Keratinocyte (primary cell): ENCODE data around the gene TBCD. TPM values are rescaled to one million over a fixed set of nuclear protein-coding genes. Genes with fewer than 3 reads are reported as not detected.

ENCODE experiments used
- DNase-seq: peaks from one replicate; pipeline ENCODE4 v3.0.0-alpha.2; 2011; ENCODE audit warnings: low read depth, missing footprints, low spot score
- FAIRE-seq: peaks from 2 replicates; lab custom pipeline; 2011; peaks lifted over from hg19 to GRCh38; lab: Jason Lieb, UNC
- H2AFZ ChIP-seq: 2 replicates; pipeline ENCODE4 v1.6.0; 2012; ENCODE audit warnings: low read length, control low read depth, inconsistent platforms; ENCODE audit not compliant: control insufficient read depth
- H3K27ac ChIP-seq: 2 replicates; pipeline ENCODE4 v1.5.1; 2011; ENCODE audit warnings: low read length; ENCODE audit not compliant: control insufficient read depth, insufficient read depth
- H3K27me3 ChIP-seq: 3 replicates; pipeline ENCODE4 v1.6.0; 2011; ENCODE audit warnings: low read length; ENCODE audit not compliant: control insufficient read depth, insufficient read depth; ENCODE audit errors: extremely low read depth
- H3K36me3 ChIP-seq, 2 experiments: 2 replicates in 1 of 2; 3 replicates in 1 of 2; pipeline ENCODE4 v1.5.1; 2011; ENCODE audit warnings: low read length in 2 of 2, mild to moderate bottlenecking in 1 of 2; ENCODE audit not compliant: control insufficient read depth in 2 of 2, insufficient read depth in 2 of 2; ENCODE audit errors: extremely low read depth in 1 of 2
- H3K4me1 ChIP-seq: 3 replicates; pipeline ENCODE4 v1.5.1; 2011; ENCODE audit warnings: low read length; ENCODE audit not compliant: control insufficient read depth, insufficient read depth; ENCODE audit errors: extremely low read depth
- H3K4me2 ChIP-seq: 3 replicates; pipeline ENCODE4 v1.6.0; 2011; ENCODE audit warnings: low read depth, low read length; ENCODE audit not compliant: control insufficient read depth, insufficient read depth; ENCODE audit errors: extremely low read depth
- H3K4me3 ChIP-seq, 3 experiments: fragments of 200-600 bp in 1 of 3; sonication (generic) in 1 of 3; 2 replicates in 2 of 3; 3 replicates in 1 of 3; pipeline ENCODE4 v1.5.1; 2011 to 2016; ENCODE audit warnings: low read length in 3 of 3, mild to moderate bottlenecking in 3 of 3, control low read depth in 2 of 3, inconsistent platforms in 1 of 3, low read depth in 1 of 3, mixed read lengths in 1 of 3, mixed run types in 1 of 3, moderate library complexity in 1 of 3; ENCODE audit not compliant: control insufficient read depth in 2 of 3, insufficient read depth in 2 of 3; ENCODE audit errors: extremely low read depth in 1 of 3
- H3K79me2 ChIP-seq: 2 replicates; pipeline ENCODE4 v1.6.0; 2012; ENCODE audit warnings: low read length; ENCODE audit not compliant: control insufficient read depth, insufficient read depth
- H3K9ac ChIP-seq: 3 replicates; pipeline ENCODE4 v1.6.0; 2011; ENCODE audit warnings: low read length; ENCODE audit not compliant: control insufficient read depth, insufficient read depth; ENCODE audit errors: extremely low read depth
- H3K9me1 ChIP-seq: 3 replicates; pipeline ENCODE4 v1.6.0; 2011; ENCODE audit warnings: low read length; ENCODE audit not compliant: control insufficient read depth, insufficient read depth; ENCODE audit errors: extremely low read depth
- H3K9me3 ChIP-seq: 2 replicates; pipeline ENCODE4 v1.5.1; 2012; ENCODE audit warnings: low read depth, low read length; ENCODE audit not compliant: control insufficient read depth
- H4K20me1 ChIP-seq: 3 replicates; pipeline ENCODE4 v1.6.0; 2011; ENCODE audit warnings: low read length; ENCODE audit not compliant: control insufficient read depth, insufficient read depth; ENCODE audit errors: extremely low read depth
- EZH2 ChIP-seq: IDR thresholded peaks from one replicate; pipeline ENCODE4 v1.6.1; 2012; ENCODE audit warnings: inconsistent platforms, mild to moderate bottlenecking, low read length, moderate library complexity
- dilution Hi-C: fragments of 300-500 bp; cut with MboI; formaldehyde crosslinking; loops from one replicate; pipeline ENCODE4 v1.7.0; 2020; ENCODE audit warnings: low sequenced_read_pairs; ENCODE audit not compliant: extremely low pct_ligation_motif_present
- polyA plus RNA-seq, 5 experiments: library from polyadenylated mRNA; depleted of rRNA in 3 of 5; stranded (reverse) in 3 of 5; stranded (forward) in 1 of 5; unstranded in 1 of 5; fragments of >200 nt; gene quantifications; 1 replicate in 1 of 5; 2 replicates in 3 of 5; 3 replicates in 1 of 5; pipeline versions ENCODE4 v1.2.1 to v1.2.3, GENCODE V29; 2011 to 2012; ENCODE audit warnings: missing spikeins in 2 of 5, low read depth in 1 of 5, low replicate concordance in 1 of 5
- TF ChIP-seq, protein P1 (sequence below), 3 experiments: IDR thresholded peaks in 1 of 3; conservative IDR thresholded peaks in 1 of 3; optimal IDR thresholded peaks in 1 of 3; 2 replicates in 2 of 3; 3 replicates in 1 of 3; pipeline versions ENCODE3 to v1.5.1; 2011; ENCODE audit warnings: low read length in 3 of 3, mild to moderate bottlenecking in 3 of 3, moderate library complexity in 2 of 3, control low read depth in 1 of 3, inconsistent platforms in 1 of 3; ENCODE audit not compliant: insufficient read depth in 2 of 3; ENCODE audit errors: extremely low read depth in 1 of 3

TBCD gene
- polyA plus RNA-seq, 1 donor (not counting 4 experiments of a cell fraction or from before 2014, with no cell fraction given): 36.2 TPM

DNA sequence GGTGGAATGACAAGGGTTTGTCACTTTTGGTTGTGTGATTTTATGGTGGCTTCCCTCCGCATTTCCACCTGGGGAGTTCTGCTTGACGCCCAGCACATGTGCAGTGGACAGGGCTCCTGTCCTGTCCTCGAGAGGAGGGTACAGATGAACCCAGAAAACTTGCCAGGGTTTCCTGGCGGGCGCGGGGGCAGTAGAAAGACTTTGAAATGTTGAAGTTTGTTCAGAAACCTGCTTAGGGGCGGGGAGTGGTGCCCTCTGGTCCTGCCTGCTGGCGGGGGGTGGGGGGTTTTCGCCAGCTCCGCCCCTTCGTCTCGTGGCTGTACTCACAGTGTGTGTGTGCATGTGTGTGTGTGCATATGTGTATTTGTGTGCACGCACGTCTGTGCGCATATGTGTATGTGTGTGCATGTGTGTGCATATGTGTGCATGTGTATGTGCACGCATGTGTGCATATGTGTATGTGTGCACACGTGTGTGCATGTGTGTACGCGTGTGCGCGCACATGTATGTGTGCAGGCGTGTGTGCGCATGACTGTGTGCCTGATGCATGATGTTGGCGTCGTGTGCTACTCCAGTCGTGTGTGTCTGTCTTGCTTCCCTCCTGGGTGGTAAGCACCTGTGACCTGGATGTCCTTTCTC is 28.6 kb upstream of the TBCD start:
- dilution Hi-C loops: no loop called here
- Histone ChIP-seq H3K9ac (no peak overlapping the region), H3K9me1 (no peaks in the 10 kb centered on the region), H3K79me2 (peaks cover 3% of the 10 kb centered on the region), H4K20me1 (no peaks in the 10 kb centered on the region), H3K27me3 (no peaks in the 10 kb centered on the region), H3K4me2 (no peak overlapping the region), H3K4me1 (no peaks in the 10 kb centered on the region), H2AFZ (no peak overlapping the region), H3K9me3 (no peaks in the 10 kb centered on the region), H3K4me3 (no peak overlapping the region), H3K27ac (no peak overlapping the region), H3K36me3 (peaks cover 18 to 23% of the 10 kb centered on the region in 2 experiments)
- no peak for DNase-seq
- FAIRE-seq: no peak
- TF ChIP-seq EZH2: no peak
- TF ChIP-seq, protein P1, sequence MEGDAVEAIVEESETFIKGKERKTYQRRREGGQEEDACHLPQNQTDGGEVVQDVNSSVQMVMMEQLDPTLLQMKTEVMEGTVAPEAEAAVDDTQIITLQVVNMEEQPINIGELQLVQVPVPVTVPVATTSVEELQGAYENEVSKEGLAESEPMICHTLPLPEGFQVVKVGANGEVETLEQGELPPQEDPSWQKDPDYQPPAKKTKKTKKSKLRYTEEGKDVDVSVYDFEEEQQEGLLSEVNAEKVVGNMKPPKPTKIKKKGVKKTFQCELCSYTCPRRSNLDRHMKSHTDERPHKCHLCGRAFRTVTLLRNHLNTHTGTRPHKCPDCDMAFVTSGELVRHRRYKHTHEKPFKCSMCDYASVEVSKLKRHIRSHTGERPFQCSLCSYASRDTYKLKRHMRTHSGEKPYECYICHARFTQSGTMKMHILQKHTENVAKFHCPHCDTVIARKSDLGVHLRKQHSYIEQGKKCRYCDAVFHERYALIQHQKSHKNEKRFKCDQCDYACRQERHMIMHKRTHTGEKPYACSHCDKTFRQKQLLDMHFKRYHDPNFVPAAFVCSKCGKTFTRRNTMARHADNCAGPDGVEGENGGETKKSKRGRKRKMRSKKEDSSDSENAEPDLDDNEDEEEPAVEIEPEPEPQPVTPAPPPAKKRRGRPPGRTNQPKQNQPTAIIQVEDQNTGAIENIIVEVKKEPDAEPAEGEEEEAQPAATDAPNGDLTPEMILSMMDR (optimal IDR thresholded peaks at IDR 0.05 in 1 of 3, IDR thresholded peaks at IDR 0.05 in 1 of 3, conservative IDR thresholded peaks at IDR 0.05 in 1 of 3; ENCODE audit: extremely low read depth in 1 of 3, insufficient read depth in 2 of 3, low read length in 3 of 3): no peak

DNA sequence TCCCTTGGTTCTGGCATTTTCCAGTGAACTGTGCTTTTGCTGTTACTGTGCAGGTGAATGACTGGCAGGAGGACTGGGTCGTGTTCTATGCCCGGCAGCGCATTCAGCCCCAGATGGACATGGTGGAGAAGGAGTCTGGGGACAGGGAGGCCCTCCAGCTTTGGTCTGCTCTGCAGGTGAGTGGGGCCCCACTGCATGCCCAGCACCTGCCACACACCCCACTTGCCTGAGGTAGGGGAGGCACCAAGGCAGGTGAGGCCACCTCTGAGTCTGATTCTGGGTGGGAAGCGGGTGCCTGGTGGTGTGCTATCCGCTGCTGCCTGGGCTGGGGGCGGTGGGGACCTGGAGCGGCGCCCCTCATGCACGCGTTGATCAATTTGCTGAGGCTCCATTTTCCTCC is 25.4 kb upstream of the TBCD start:
- H3K4me3 ChIP-seq: no peak overlapping the region
- DNase-seq: no peak
- no peak for TF ChIP-seq EZH2
- TF ChIP-seq, protein P1 (optimal IDR thresholded peaks at IDR 0.05 in 1 of 3, IDR thresholded peaks at IDR 0.05 in 1 of 3, conservative IDR thresholded peaks at IDR 0.05 in 1 of 3; ENCODE audit: extremely low read depth in 1 of 3, insufficient read depth in 2 of 3, low read length in 3 of 3): no peak
- H3K36me3 ChIP-seq: peaks cover 16% of the 10 kb centered on the region in 2 experiments
- FAIRE-seq: no peak
- H3K9ac ChIP-seq: no peak overlapping the region
- H3K79me2 ChIP-seq: no peaks in the 10 kb centered on the region
- no peaks in the 10 kb centered on the region for H3K4me1 ChIP-seq
- H3K4me2 ChIP-seq: no peak overlapping the region
- no peaks in the 10 kb centered on the region for H4K20me1 ChIP-seq
- no peaks in the 10 kb centered on the region for H3K9me3 ChIP-seq
- H3K9me1 ChIP-seq: no peaks in the 10 kb centered on the region
- H2AFZ ChIP-seq: no peak overlapping the region
- dilution Hi-C loops: no loop called here
- no peaks in the 10 kb centered on the region for H3K27me3 ChIP-seq
- H3K27ac ChIP-seq: no peak overlapping the region
